HepG2 (cell line): ENCODE data around the gene SYNJ2. TPM values are rescaled to one million over a fixed set of nuclear protein-coding genes. Genes with fewer than 3 reads are reported as not detected.

Source experiments
- CENPT ChIP-seq: sonication (generic); formaldehyde crosslinking; IDR thresholded peaks from 2 replicates; pipeline ENCODE4 v1.8.0; 2022; ENCODE audit warnings: low read depth, mild to moderate bottlenecking, moderate library complexity, missing genetic modification reagents
- CHD4 ChIP-seq: fragments of 200-600 bp; sonication (generic); IDR thresholded peaks from 2 replicates; pipeline ENCODE4 v1.7.0; 2017; ENCODE audit warnings: mild to moderate bottlenecking, low read length, borderline replicate concordance
- DPF2 ChIP-seq: sonication (generic); formaldehyde crosslinking; IDR thresholded peaks from 2 replicates; pipeline ENCODE4 v1.4.0; 2020; ENCODE audit warnings: mild to moderate bottlenecking, low read depth, missing genetic modification reagents, borderline replicate concordance
- FOXM1 ChIP-seq: sonication (generic); formaldehyde crosslinking; IDR thresholded peaks from 2 replicates; pipeline ENCODE4 v1.5.0; 2020; ENCODE audit warnings: missing genetic modification reagents
- GLI4 ChIP-seq: sonication (generic); formaldehyde crosslinking; IDR thresholded peaks from 2 replicates; pipeline ENCODE4 v1.5.1; 2020; ENCODE audit warnings: missing genetic modification reagents, mild to moderate bottlenecking, moderate library complexity, borderline replicate concordance
- GZF1 ChIP-seq: sonication (generic); formaldehyde crosslinking; IDR thresholded peaks from 2 replicates; pipeline ENCODE4 v1.5.1; 2020; ENCODE audit warnings: mild to moderate bottlenecking, missing genetic modification reagents
- HES4 ChIP-seq: sonication (generic); formaldehyde crosslinking; IDR thresholded peaks from 2 replicates; pipeline ENCODE4 v1.9.0; 2021; ENCODE audit warnings: mild to moderate bottlenecking, missing genetic modification reagents, borderline replicate concordance
- JUNB ChIP-seq: sonication (generic); formaldehyde crosslinking; IDR thresholded peaks from 2 replicates; pipeline ENCODE4 v1.8.0; 2022; ENCODE audit warnings: missing genetic modification reagents, mild to moderate bottlenecking, borderline replicate concordance
- MBD4 ChIP-seq: IDR thresholded peaks from 2 replicates; pipeline ENCODE4 v1.6.1; 2012; ENCODE audit warnings: low read length, inconsistent platforms, borderline replicate concordance
- NR2F1 ChIP-seq, 2 experiments: fragments of 450-650 bp in 1 of 2; formaldehyde crosslinking in 1 of 2; IDR thresholded peaks; 2 replicates each; pipeline versions ENCODE4 v1.5.0 to v1.6.1; 2016 to 2020; ENCODE audit warnings: mild to moderate bottlenecking in 1 of 2, missing compliant biosample characterization in 1 of 2, missing genetic modification reagents in 1 of 2, moderate library complexity in 1 of 2
- SMAD9 ChIP-seq: sonication (generic); formaldehyde crosslinking; IDR thresholded peaks from 2 replicates; pipeline ENCODE4 v1.5.1; 2020; ENCODE audit warnings: mild to moderate bottlenecking, missing genetic modification reagents
- YY1 ChIP-seq: IDR thresholded peaks from 2 replicates; pipeline ENCODE4 v1.6.1; 2011; ENCODE audit warnings: low read length, low read depth, moderate library complexity, mild to moderate bottlenecking; ENCODE audit not compliant: insufficient read depth, insufficient replicate concordance
- ZFP1 ChIP-seq: IDR thresholded peaks from 2 replicates; pipeline ENCODE4 v1.6.1; 2016
- ZFP91 ChIP-seq: sonication (generic); formaldehyde crosslinking; IDR thresholded peaks from 2 replicates; pipeline ENCODE4 v1.9.0; 2022; ENCODE audit warnings: missing genetic modification reagents, mild to moderate bottlenecking, borderline replicate concordance
- ZNF17 ChIP-seq: sonication (generic); formaldehyde crosslinking; IDR thresholded peaks from 2 replicates; pipeline ENCODE4 v1.5.0; 2020; ENCODE audit warnings: mild to moderate bottlenecking, missing genetic modification reagents
- ZNF282 ChIP-seq: fragments of 450-650 bp; IDR thresholded peaks from 2 replicates; pipeline ENCODE4 v1.6.1; 2018; ENCODE audit not compliant: partially characterized antibody
- ZNF557 ChIP-seq: sonication (generic); formaldehyde crosslinking; IDR thresholded peaks from 2 replicates; pipeline ENCODE4 v1.4.0; 2020; ENCODE audit warnings: missing genetic modification reagents
- ZNF644 ChIP-seq: IDR thresholded peaks from 2 replicates; pipeline ENCODE4 v1.6.1; 2016; ENCODE audit warnings: low read depth
- ZNF674 ChIP-seq: sonication (generic); formaldehyde crosslinking; IDR thresholded peaks from 2 replicates; pipeline ENCODE4 v1.5.0; 2020; ENCODE audit warnings: low read depth, mild to moderate bottlenecking, missing genetic modification reagents
- ZNF687 ChIP-seq: sonication (generic); formaldehyde crosslinking; IDR thresholded peaks from 2 replicates; pipeline ENCODE4 v1.5.1; 2020; ENCODE audit warnings: mild to moderate bottlenecking, missing genetic modification reagents, moderate library complexity
- ZNF704 ChIP-seq: sonication (generic); formaldehyde crosslinking; IDR thresholded peaks from 2 replicates; pipeline ENCODE4 v1.8.1; 2023; ENCODE audit warnings: mild to moderate bottlenecking, inconsistent platforms, moderate library complexity, missing genetic modification reagents, borderline replicate concordance
- ZSCAN29 ChIP-seq: sonication (generic); formaldehyde crosslinking; conservative IDR thresholded peaks from 2 replicates; pipeline ENCODE4 v1.4.0; 2020; ENCODE audit warnings: mild to moderate bottlenecking, missing genetic modification reagents
- polyA plus RNA-seq, 8 experiments: library from polyadenylated mRNA; depleted of rRNA in 3 of 8; stranded (reverse) in 7 of 8; unstranded in 1 of 8; fragments of >200 nt; fragmentation: Illumina TruSeq in 4 of 8; extraction: Trizol in 4 of 8; gene quantifications; 2 replicates each; pipeline versions ENCODE4 v1.2.1 to v1.2.3, GENCODE V29; 2011 to 2016; ENCODE audit warnings: low read depth in 4 of 8, missing spikeins in 1 of 8, mixed read lengths in 1 of 8; ENCODE audit not compliant: insufficient read depth in 1 of 8
- total RNA-seq, 5 experiments: library from RNA; depleted of rRNA; stranded (reverse); fragments of >200 nt; fragmentation: Illumina TruSeq; extraction: Trizol; gene quantifications; 2 replicates each; pipeline ENCODE4 v1.2.3, GENCODE V29; 2016; ENCODE audit warnings: low read depth in 1 of 5

Gene SYNJ2
- total and polyA plus RNA-seq, 2 of the 13 experiments (the other 11 are each of a cell fraction or from before 2014, with no cell fraction given): 39.1 to 57.6 TPM

GRCh38 chr6:158040051-158040803 lies 58.6 kb downstream of the SYNJ2 start (continued):
- TF ChIP-seq CHD4 (peak; percentile 94; the same call in 1 of the 2 replicates), YY1 (no peak), FOXM1 (no peak), DPF2 (no peak), JUNB (CRISPR knock-in tag) (peak; percentile 99), ZNF687 (CRISPR knock-in tag) (no peak), ZNF17 (CRISPR knock-in tag) (no peak), GLI4 (CRISPR knock-in tag) (no peak), ZNF282 (no peak), HES4 (CRISPR knock-in tag) (no peak), CENPT (no peak), ZNF674 (no peak), ZNF704 (CRISPR knock-in tag) (0 out of 2 replicates have a peak, but pooled peaks have one; percentile 18), ZNF557 (CRISPR knock-in tag) (peak; percentile 94; the same call in 1 of the 2 replicates), ZSCAN29 (CRISPR knock-in tag) (no peak), ZNF644 (CRISPR knock-in tag) (peak; percentile 66), ZFP91 (no peak; the same call in 1 of the 2 replicates), ZFP1 (CRISPR knock-in tag) (no peak; the same call in 1 of the 2 replicates), GZF1 (CRISPR knock-in tag) (no peak), NR2F1 (CRISPR knock-in tag; IDR thresholded peaks at IDR 0.05) (peak in 1 of 2 experiments; percentile 14; a peak in 1 of 4 replicates), MBD4 (peak; percentile 89; the same call in 1 of the 2 replicates), SMAD9 (CRISPR knock-in tag) (no peak)
